Tibial nerve (tissue), 4 donors: ENCODE results near the gene HAUS7.

ENCODE experiments used
- EP300 ChIP-seq, 2 donors: sonication (generic); formaldehyde crosslinking; IDR thresholded peaks; one replicate each; pipeline ENCODE4 v1.6.1; 2017; ENCODE audit warnings: antibody characterized with exemption in 2 of 2, mild to moderate bottlenecking in 1 of 2
- POLR2A ChIP-seq, 2 donors: fragments of 450-650 bp; IDR thresholded peaks; one replicate each; pipeline ENCODE4 v1.6.1; 2017; ENCODE audit warnings: antibody characterized with exemption in 2 of 2, mild to moderate bottlenecking in 2 of 2, moderate library complexity in 2 of 2
- TF ChIP-seq, protein P1 (sequence below), 5 experiments: fragments of 200-600 bp in 3 of 5; fragments of 450-650 bp in 2 of 5; sonication (generic) in 3 of 5; IDR thresholded peaks; one replicate each; pipeline ENCODE4 v1.5.1; 2016 to 2019; ENCODE audit warnings: antibody characterized with exemption in 5 of 5, mild to moderate bottlenecking in 3 of 5, moderate library complexity in 2 of 5

DNA sequence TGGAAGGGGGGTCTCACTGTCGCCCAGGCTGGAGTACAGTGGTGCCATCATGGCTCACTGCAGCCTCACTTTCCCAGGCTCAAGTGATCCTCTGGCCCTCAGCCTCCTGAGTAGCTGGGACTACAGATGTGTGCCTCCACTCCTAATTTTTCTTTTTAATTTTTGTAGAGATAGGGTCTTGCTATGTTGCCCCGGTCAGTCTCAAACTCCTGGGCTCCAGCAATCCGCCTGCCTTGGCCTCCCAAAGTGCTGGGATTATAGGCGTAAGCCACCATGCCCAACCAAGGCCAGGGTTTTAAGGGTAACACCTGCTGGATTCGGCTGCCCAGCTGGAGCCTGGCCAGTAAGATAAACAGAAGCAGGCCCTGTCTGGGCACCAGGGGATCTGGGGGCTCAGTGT, 27.9 kb downstream of the HAUS7 start:
- TF ChIP-seq, protein P1, sequence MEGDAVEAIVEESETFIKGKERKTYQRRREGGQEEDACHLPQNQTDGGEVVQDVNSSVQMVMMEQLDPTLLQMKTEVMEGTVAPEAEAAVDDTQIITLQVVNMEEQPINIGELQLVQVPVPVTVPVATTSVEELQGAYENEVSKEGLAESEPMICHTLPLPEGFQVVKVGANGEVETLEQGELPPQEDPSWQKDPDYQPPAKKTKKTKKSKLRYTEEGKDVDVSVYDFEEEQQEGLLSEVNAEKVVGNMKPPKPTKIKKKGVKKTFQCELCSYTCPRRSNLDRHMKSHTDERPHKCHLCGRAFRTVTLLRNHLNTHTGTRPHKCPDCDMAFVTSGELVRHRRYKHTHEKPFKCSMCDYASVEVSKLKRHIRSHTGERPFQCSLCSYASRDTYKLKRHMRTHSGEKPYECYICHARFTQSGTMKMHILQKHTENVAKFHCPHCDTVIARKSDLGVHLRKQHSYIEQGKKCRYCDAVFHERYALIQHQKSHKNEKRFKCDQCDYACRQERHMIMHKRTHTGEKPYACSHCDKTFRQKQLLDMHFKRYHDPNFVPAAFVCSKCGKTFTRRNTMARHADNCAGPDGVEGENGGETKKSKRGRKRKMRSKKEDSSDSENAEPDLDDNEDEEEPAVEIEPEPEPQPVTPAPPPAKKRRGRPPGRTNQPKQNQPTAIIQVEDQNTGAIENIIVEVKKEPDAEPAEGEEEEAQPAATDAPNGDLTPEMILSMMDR (IDR thresholded peaks at IDR 0.05) = no peak
- TF ChIP-seq POLR2A (IDR thresholded peaks at IDR 0.05) (no peak), EP300 (IDR thresholded peaks at IDR 0.05) (no peak)
